ENCODE data around the gene SPDYE11.
"Not testable (repeated sequence)": the region's sequence is repeated elsewhere in the genome, so short reads cannot be mapped to it uniquely, and the experiment has no call there.

DNA sequence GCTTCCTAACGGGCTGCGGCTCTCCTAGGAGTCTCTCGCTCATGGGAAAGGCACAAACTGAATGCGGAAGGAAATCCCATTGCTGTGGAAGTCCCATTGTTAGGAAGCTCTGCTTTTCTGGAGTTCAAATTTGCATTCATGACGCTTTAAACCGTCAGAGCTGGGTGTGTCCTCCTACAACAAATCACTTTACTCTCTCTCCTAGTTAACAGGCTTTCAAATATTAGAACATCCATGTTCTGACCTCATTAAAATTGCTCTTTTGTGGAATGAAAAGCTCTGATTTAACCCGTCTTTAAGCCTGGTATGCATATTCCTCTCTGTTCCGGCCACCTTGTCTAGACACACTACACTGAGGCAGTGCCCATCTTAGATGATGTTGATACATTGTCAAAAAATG lies at the start of gene SPDYE11:
- TF ChIP-seq, protein P1, sequence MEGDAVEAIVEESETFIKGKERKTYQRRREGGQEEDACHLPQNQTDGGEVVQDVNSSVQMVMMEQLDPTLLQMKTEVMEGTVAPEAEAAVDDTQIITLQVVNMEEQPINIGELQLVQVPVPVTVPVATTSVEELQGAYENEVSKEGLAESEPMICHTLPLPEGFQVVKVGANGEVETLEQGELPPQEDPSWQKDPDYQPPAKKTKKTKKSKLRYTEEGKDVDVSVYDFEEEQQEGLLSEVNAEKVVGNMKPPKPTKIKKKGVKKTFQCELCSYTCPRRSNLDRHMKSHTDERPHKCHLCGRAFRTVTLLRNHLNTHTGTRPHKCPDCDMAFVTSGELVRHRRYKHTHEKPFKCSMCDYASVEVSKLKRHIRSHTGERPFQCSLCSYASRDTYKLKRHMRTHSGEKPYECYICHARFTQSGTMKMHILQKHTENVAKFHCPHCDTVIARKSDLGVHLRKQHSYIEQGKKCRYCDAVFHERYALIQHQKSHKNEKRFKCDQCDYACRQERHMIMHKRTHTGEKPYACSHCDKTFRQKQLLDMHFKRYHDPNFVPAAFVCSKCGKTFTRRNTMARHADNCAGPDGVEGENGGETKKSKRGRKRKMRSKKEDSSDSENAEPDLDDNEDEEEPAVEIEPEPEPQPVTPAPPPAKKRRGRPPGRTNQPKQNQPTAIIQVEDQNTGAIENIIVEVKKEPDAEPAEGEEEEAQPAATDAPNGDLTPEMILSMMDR (conservative IDR thresholded peaks at IDR 0.05; ENCODE audit: low read depth, low read length), result not testable (repeated sequence)
- TF ChIP-seq EZH2 (IDR thresholded peaks at IDR 0.05; ENCODE audit: borderline replicate concordance, low read depth, low read length, poor library complexity, severe bottlenecking), result not testable (repeated sequence)

Measured in A673 (cell line).